Gastroesophageal sphincter (tissue), 3 donors: ENCODE data around the gene DHX57.

ENCODE experiments used
- EP300 ChIP-seq: sonication (generic); formaldehyde crosslinking; IDR thresholded peaks from one replicate; pipeline ENCODE4 v1.6.1; 2017; ENCODE audit warnings: antibody characterized with exemption, mild to moderate bottlenecking
- POLR2A ChIP-seq, 2 donors: fragments of 450-650 bp; IDR thresholded peaks; one replicate each; pipeline ENCODE4 v1.6.1; 2017; ENCODE audit warnings: antibody characterized with exemption in 2 of 2, mild to moderate bottlenecking in 2 of 2, moderate library complexity in 1 of 2
- POLR2AphosphoS5 ChIP-seq: sonication (generic); formaldehyde crosslinking; IDR thresholded peaks from one replicate; pipeline ENCODE4 v1.6.1; 2017; ENCODE audit warnings: antibody characterized with exemption
- TF ChIP-seq, protein P1 (sequence below), 4 experiments: fragments of 200-600 bp in 2 of 4; fragments of 450-650 bp in 2 of 4; sonication (generic) in 1 of 4; IDR thresholded peaks; one replicate each; pipeline ENCODE4 v1.5.1; 2017 to 2019; ENCODE audit warnings: antibody characterized with exemption in 4 of 4, mild to moderate bottlenecking in 2 of 4, moderate library complexity in 2 of 4

- TF ChIP-seq, protein P1, sequence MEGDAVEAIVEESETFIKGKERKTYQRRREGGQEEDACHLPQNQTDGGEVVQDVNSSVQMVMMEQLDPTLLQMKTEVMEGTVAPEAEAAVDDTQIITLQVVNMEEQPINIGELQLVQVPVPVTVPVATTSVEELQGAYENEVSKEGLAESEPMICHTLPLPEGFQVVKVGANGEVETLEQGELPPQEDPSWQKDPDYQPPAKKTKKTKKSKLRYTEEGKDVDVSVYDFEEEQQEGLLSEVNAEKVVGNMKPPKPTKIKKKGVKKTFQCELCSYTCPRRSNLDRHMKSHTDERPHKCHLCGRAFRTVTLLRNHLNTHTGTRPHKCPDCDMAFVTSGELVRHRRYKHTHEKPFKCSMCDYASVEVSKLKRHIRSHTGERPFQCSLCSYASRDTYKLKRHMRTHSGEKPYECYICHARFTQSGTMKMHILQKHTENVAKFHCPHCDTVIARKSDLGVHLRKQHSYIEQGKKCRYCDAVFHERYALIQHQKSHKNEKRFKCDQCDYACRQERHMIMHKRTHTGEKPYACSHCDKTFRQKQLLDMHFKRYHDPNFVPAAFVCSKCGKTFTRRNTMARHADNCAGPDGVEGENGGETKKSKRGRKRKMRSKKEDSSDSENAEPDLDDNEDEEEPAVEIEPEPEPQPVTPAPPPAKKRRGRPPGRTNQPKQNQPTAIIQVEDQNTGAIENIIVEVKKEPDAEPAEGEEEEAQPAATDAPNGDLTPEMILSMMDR (IDR thresholded peaks at IDR 0.05) = no peak
- no peak for TF ChIP-seq EP300
- no peak for TF ChIP-seq POLR2A (IDR thresholded peaks at IDR 0.05)
- TF ChIP-seq POLR2AphosphoS5 = no peak
Observed at GRCh38 chr2:38907743-38908562, 32.2 kb upstream of the DHX57 start.
